Omental fat pad (tissue), 4 donors: ENCODE data around the gene CCDC187. TPM values are rescaled to one million over a fixed set of nuclear protein-coding genes. Genes with fewer than 3 reads are reported as not detected.

Source experiments
- ATAC-seq: fragments of 150-250 bp; one replicate; pipeline ENCODE4 v1.9.1; 2016; ENCODE audit warnings: mild to moderate bottlenecking, moderate library complexity; ENCODE audit not compliant: low FRiP score
- DNase-seq: peaks from one replicate; pipeline ENCODE4 v3.0.0-alpha.2; 2019; ENCODE audit warnings: low spot score
- CTCF ChIP-seq, 3 donors: fragments of 450-650 bp; IDR thresholded peaks; one replicate each; pipeline ENCODE4 v1.5.1; 2016 to 2017; ENCODE audit warnings: antibody characterized with exemption in 3 of 3, mild to moderate bottlenecking in 3 of 3, moderate library complexity in 2 of 3
- total RNA-seq, 4 donors: library from RNA; depleted of rRNA; stranded (reverse); fragments of >200 nt; gene quantifications; one replicate each; pipeline ENCODE4 v1.1.0, GENCODE V29; 2016

Gene CCDC187
- total RNA-seq, 4 donors from 2014 or later, result not detected

- no peak for ATAC-seq
Measured at GRCh38 chr9:136264441-136265405, 39.2 kb downstream of the CCDC187 start.

GRCh38 chr9:136264031-136264430 is 39.9 kb downstream of the CCDC187 start:
- DNase-seq (no peak), ATAC-seq (no peak)
- no peak for TF ChIP-seq CTCF (IDR thresholded peaks at IDR 0.05)

More at GRCh38 chr9:136264441-136265405, 39.2 kb downstream of the CCDC187 start:
- TF ChIP-seq CTCF (IDR thresholded peaks at IDR 0.05), result no peak
- no peak for DNase-seq

- TF ChIP-seq CTCF (IDR thresholded peaks at IDR 0.05), result no peak
- DNase-seq, result no peak
- ATAC-seq, result no peak
Measured at GRCh38 chr9:136262671-136263178, 41.2 kb downstream of the CCDC187 start.

- no peak for DNase-seq
- no peak for TF ChIP-seq CTCF (IDR thresholded peaks at IDR 0.05)
- ATAC-seq, result no peak
Measured at GRCh38 chr9:136261686-136262430, 42.0 kb downstream of the CCDC187 start.

- DNase-seq (no peak), ATAC-seq (no peak)
- no peak for TF ChIP-seq CTCF (IDR thresholded peaks at IDR 0.05)
Measured at GRCh38 chr9:136260936-136261472, 42.9 kb downstream of the CCDC187 start.

- TF ChIP-seq CTCF (IDR thresholded peaks at IDR 0.05), result no peak
- DNase-seq (no peak), ATAC-seq (no peak)
Measured at GRCh38 chr9:136260521-136260920, 43.4 kb downstream of the CCDC187 start.
